ENCODE results near the gene OR2V1.

GRCh38 chr5:181131514-181131913, 545 bp upstream of the OR2V1 start:
- TF ChIP-seq EZH2 (IDR thresholded peaks at IDR 0.05; ENCODE audit: borderline replicate concordance, low read depth, low read length, severe bottlenecking) (no peak), CTCF (IDR thresholded peaks at IDR 0.05; ENCODE audit: borderline replicate concordance, extremely low read depth, low read length, poor library complexity, severe bottlenecking) (no peak)
